ENCODE measurements around the gene PDZK1IP1. TPM values are rescaled to one million over a fixed set of nuclear protein-coding genes. Genes with fewer than 3 reads are reported as not detected.

The PDZK1IP1 gene, protein sequence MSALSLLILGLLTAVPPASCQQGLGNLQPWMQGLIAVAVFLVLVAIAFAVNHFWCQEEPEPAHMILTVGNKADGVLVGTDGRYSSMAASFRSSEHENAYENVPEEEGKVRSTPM
- total RNA-seq = not detected

DNA sequence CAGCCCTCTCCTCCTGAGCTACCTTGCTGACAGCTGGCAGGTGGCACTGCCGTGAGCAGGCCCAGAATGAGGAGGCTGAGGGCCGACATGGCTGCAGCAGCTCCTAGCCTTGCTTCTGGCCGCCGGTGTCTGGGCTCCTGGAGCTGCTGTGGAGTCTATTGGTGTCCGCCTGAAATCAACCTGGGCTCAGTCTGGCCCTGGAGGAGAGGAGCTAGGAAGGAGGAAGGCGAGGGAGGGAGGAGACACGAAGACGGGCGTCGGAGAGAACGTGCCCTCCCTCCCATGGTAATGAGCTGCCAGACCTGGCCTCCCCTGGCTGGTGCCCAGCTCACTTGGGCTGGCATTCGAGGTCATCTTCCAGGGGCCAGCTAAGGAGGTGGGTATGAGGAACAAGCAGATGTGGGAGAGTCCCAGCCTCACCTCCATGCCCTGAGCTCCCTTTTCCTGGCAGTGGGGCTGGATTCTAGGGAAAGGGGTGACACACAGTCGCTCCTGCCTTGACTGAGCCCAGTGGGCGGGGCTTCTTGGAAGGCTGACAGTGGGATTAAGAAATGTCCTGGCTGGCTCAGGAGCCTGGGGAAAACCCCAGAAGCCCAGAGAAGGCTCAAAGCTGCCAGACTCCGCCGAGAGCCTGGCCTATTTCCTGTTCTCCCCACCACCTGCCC lies at the start of gene PDZK1IP1:
PDZK1IP1 (minus strand) TSS at position 193 of the 665 bp plus-strand sequence; CDS start at position 89, 104 bp downstream.
- no peaks in the 10 kb centered on the region for H3K27me3 ChIP-seq
- peak; percentile 85 to 96 for DNase-seq (ENCODE audit: low spot score in 2 of 2)
- H3K9me3 ChIP-seq = no peaks in the 10 kb centered on the region
- intact Hi-C loops (cut with DNase I) = loop anchor here (1.0 to 5.0 kb wide), 8 partner anchors 11 to 537 kb away; partner anchors contain the start of genes CMPK1, CYP4X1, FOXD2 and STIL
- H3K4me3 ChIP-seq = peak within 1 kb of the TSS; percentile 8
- H3K27ac ChIP-seq = peak within 1 kb of the TSS; percentile 83 to 92
- no peaks in the 10 kb centered on the region for H3K36me3 ChIP-seq
- TF ChIP-seq, protein P1, sequence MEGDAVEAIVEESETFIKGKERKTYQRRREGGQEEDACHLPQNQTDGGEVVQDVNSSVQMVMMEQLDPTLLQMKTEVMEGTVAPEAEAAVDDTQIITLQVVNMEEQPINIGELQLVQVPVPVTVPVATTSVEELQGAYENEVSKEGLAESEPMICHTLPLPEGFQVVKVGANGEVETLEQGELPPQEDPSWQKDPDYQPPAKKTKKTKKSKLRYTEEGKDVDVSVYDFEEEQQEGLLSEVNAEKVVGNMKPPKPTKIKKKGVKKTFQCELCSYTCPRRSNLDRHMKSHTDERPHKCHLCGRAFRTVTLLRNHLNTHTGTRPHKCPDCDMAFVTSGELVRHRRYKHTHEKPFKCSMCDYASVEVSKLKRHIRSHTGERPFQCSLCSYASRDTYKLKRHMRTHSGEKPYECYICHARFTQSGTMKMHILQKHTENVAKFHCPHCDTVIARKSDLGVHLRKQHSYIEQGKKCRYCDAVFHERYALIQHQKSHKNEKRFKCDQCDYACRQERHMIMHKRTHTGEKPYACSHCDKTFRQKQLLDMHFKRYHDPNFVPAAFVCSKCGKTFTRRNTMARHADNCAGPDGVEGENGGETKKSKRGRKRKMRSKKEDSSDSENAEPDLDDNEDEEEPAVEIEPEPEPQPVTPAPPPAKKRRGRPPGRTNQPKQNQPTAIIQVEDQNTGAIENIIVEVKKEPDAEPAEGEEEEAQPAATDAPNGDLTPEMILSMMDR (IDR thresholded peaks at IDR 0.05) = no peak
- peaks cover 7 to 28% of the 10 kb centered on the region in 2 donors for H3K4me1 ChIP-seq

DNA sequence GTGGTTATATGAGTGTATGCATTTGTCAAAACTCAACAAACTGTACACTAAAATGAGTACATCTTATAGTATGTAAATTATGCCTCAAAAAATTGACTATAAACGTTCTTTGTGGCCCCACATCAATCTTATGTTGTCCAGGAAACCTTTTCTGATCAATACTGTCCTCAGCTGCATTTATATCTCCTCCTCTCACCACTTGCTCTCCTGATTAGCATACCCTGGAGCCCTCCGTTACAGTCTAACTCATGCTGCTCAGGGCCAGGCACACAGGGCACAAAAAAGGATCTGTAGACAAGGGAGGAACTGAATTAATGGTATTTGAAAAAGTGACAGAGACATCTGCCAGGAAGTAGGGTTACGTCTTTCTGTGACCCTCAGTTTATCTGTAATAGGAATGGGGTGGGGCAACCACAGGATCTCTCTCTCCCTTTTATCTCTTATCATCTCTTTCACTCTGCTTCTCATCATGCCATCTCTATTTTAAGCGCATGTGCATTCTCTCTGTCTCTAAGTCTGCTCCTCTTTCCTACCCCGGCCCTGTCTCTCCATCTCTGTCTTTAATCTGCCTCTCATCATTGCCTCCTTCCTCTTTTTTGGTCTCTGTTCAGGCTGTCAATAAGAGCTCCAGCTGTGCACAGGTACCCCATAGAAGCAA lies 49.2 kb upstream of the PDZK1IP1 start:
- Histone ChIP-seq H3K4me3 (no peak overlapping the region), H3K27me3 (no peaks in the 10 kb centered on the region), H3K4me1 (no peaks in the 10 kb centered on the region), H3K9me3 (no peaks in the 10 kb centered on the region), H3K36me3 (no peaks in the 10 kb centered on the region), H3K27ac (no peak overlapping the region)
- TF ChIP-seq, protein P1 (IDR thresholded peaks at IDR 0.05) = no peak
- intact Hi-C loops (cut with DNase I) = no loop called here
- no peak for DNase-seq (ENCODE audit: low spot score in 2 of 2)

DNA sequence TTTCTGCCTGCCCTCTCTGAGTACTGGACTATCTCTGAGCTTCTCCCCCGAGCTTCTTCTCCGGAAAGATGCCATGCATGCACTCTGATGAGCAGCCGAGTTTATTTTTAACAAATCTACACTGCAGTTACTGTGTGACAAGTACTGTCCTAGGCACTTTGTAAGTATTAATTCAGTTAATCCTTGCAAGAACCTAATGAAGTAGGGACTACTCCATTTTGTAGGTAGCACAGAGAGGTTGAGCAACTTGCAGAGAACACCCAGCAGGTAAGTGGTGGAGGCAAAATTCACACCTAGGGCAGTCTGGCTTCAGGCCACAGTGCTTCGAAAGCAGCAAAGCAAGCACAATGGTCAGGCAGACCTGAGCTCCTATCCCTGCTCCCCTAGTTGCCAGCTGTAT lies 46.0 kb upstream of the PDZK1IP1 start:
- no peak overlapping the region for H3K4me3 ChIP-seq
- peaks cover 10% of the 10 kb centered on the region in 2 donors for H3K4me1 ChIP-seq
- H3K27me3 ChIP-seq = peaks cover 10% of the 10 kb centered on the region
- DNase-seq (ENCODE audit: low spot score in 2 of 2) = no peak
- H3K27ac ChIP-seq = no peak overlapping the region
- TF ChIP-seq, protein P1 (IDR thresholded peaks at IDR 0.05) = no peak
- no peaks in the 10 kb centered on the region for H3K36me3 ChIP-seq
- no peaks in the 10 kb centered on the region for H3K9me3 ChIP-seq
- intact Hi-C loops (cut with DNase I) = no loop called here

DNA sequence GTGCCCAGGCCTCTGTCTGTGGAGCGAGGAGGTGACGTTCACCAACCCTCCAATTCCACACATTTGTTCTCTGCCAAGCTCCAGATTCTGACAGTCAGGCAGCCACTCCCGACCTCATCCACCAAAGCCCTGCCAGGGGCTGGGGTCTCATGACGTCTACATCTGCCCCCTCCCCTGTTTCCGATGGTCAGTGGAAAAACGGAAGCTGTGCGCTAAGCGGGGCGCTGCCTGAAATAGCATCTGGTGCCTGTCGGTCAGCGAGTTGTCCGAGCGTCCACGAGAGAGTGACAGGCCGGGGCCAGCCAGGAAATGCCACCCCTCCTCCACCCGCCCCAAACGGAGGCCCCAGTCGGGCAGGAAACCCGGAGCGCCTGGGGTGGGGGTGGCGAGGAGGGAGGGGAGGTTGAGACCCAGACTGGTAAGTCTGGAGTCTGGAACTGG lies 45.4 kb upstream of the PDZK1IP1 start:
- Histone ChIP-seq H3K9me3 (no peaks in the 10 kb centered on the region), H3K27me3 (peaks cover 15% of the 10 kb centered on the region), H3K4me1 (peaks cover 13% of the 10 kb centered on the region in 2 donors), H3K27ac (no peak overlapping the region), H3K36me3 (no peaks in the 10 kb centered on the region), H3K4me3 (no peak overlapping the region)
- TF ChIP-seq, protein P1 (IDR thresholded peaks at IDR 0.05) = no peak
- no peak for DNase-seq (ENCODE audit: low spot score in 2 of 2)
- intact Hi-C loops (cut with DNase I) = no loop called here

DNA sequence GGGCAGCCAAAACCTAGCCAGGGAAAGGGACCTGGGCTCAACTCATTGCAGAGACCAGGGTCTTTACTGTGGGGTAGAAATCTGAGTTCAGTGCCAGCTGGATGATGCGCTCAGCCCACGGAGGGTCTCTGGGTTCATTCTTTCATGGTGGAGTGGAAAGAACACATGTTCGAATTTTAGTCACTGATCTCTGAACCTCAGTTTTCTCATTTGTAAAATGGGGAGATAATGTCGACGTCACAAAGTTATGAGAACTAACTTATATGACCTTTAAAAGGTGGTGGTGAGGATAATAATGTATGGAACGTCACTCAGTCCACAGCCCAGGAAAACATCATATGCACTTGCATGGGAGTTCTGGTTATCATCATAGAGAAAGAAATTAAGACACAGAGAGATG lies 43.4 kb upstream of the PDZK1IP1 start:
- H3K36me3 ChIP-seq = no peaks in the 10 kb centered on the region
- H3K27ac ChIP-seq = no peak overlapping the region
- peaks cover 30% of the 10 kb centered on the region for H3K27me3 ChIP-seq
- no peak for DNase-seq (ENCODE audit: low spot score in 2 of 2)
- no peaks in the 10 kb centered on the region for H3K9me3 ChIP-seq
- H3K4me3 ChIP-seq = no peak overlapping the region
- TF ChIP-seq, protein P1 (IDR thresholded peaks at IDR 0.05) = no peak
- intact Hi-C loops (cut with DNase I) = no loop called here
- H3K4me1 ChIP-seq = peaks cover 13 to 14% of the 10 kb centered on the region in 2 donors

All from ascending aorta (tissue), 2 donors.